ENCODE data around the gene CRYGS. TPM values are rescaled to one million over a fixed set of nuclear protein-coding genes. Genes with fewer than 3 reads are reported as not detected.

CRYGS gene
- 1.4 and 2.4 TPM in 2 replicates for total RNA-seq

DNA sequence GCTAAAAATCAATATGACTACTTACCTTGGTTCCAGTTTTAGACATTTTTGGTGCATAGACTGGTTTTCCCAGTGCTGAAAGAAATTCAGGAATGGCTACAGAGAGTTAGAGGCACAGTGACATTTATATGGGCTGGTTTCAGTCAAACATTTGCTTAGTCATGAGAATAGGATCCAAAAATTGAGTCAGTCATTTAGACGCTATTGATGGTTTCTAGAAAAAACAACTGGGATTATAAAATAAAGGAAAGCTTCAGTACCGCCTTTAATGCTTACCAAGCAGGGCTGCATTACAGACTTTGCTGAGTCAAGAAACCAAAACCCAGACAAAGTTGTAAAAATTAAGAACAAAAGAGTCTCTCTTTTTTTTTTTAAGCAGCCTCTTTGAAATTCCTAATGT is at the start of gene CRYGS:
Gene CRYGS, minus strand, starts transcription at position 100 of the 400 bp plus-strand sequence. Its CDS starts 54 bp downstream, at position 46.

DNA sequence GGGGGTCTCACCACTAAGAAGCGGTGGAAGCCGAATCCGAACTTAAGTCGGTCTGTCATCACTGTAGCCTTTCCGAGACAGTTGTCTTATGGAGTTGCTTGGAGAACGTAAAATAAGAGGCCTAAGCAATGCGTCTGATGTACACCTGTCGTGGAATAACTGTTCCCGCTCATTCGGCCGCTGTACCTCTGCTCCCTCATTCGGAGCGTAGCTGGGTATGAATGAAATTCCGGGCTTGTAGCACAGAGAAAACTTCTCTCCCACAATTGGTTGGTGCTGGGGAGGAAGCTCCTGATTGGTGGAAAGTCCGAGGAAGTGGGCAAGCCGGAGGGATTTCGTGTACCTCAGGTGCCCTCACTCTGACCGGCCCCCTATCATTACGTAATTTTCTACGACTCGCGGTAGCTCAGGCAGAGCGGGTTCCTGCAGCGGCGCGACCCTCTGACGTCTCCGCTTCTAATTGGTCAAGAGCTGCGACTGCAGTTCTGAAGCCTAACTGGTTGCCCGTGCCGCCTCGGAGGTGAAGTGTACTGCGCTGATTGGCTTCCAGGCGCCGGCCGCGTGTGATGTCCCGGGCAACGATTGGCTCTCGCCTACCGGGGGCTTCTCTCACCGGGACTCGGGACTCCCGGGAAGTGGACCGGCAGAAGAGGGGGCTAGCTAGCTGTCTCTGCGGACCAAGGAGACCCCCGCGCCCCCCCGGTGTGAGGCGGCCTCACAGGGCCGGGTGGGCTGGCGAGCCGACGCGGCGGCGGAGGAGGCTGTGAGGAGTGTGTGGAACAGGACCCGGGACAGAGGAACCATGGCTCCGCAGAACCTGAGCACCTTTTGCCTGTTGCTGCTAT is 26.1 kb upstream of the CRYGS start, which contains the start of gene DNAJB11:
Gene DNAJB11, plus strand, starts transcription at position 625 of the 845 bp plus-strand sequence. Its CDS starts 178 bp downstream, at position 803.

DNA sequence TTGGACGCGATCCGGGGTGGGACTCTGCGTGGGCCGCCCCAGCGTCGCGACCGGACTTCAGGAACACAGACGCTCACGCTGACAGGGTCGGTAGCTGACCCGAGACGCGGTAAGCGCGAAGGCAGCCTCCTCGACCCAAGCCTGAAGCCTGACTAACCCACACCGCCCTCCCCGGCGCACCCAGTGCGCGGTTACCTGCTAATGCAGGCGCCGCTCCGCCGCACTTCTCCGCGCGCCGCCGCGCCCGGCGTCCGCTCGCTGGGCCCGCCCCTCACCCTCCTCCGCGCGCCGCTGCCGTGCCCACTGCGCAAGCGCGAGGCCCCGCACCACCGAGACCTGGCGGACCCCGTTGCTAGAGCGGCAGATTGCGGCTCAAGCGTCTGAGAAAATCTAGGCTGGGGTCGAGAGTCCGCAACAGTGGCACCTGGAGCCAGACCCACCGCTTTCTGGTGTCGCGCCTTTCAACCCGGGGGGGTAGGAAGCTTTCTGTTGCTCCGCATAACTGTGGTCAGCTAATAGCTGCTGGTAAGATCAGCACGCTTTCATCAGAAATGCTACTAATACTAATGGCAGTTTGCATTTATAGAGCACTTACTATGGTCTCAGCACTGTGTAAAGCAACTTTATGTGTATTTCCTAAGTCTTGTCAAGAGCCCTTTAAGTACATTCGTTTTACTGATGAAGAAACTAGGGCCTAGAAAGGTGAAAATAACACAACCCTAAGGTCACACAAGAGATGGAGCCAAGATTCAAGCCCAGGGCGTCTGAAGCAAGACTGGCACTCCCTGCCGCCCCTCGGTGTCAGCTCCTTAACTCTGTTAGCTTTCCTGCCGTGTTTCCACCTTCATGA is 23.1 kb upstream of the CRYGS start, which contains the start of gene TBCCD1:
Gene TBCCD1, minus strand, starts transcription at position 268 of the 850 bp plus-strand sequence. CDS start 3,010 bp downstream, outside the sequence.

Other genes with a start within 250 kb of the CRYGS start
- 3.9 and 6.7 TPM in 2 replicates for gene DGKG, start 182.1 kb downstream of the CRYGS start, total RNA-seq
- 12.6 and 14.6 TPM in 2 replicates for gene TBCCD1, start 23.0 kb upstream of the CRYGS start, total RNA-seq
- 102 and 125 TPM in 2 replicates for gene DNAJB11, start 26.3 kb upstream of the CRYGS start, total RNA-seq
- under 0.01 and 0.09 TPM in 2 replicates for gene AHSG, start 68.7 kb upstream of the CRYGS start, total RNA-seq
- not detected in 2 replicates for gene FETUB, start 96.0 kb upstream of the CRYGS start, total RNA-seq
- not detected in 2 replicates for gene HRG, start 121.6 kb upstream of the CRYGS start, total RNA-seq
- gene KNG1, start 173.0 kb upstream of the CRYGS start, total RNA-seq: not detected in 2 replicates
- 938 and 1,581 TPM in 2 replicates for gene EIF4A2, start 239.2 kb upstream of the CRYGS start, total RNA-seq

Data from smooth muscle cell of the umbilical artery (primary cell).